DMS53 (cell line): ENCODE measurements around the gene LHX6.

Source experiments
- DNase-seq: peaks from one replicate; lab custom pipeline; 2025; lab: John Stamatoyannopoulos, UW

Gene LHX6

DNA sequence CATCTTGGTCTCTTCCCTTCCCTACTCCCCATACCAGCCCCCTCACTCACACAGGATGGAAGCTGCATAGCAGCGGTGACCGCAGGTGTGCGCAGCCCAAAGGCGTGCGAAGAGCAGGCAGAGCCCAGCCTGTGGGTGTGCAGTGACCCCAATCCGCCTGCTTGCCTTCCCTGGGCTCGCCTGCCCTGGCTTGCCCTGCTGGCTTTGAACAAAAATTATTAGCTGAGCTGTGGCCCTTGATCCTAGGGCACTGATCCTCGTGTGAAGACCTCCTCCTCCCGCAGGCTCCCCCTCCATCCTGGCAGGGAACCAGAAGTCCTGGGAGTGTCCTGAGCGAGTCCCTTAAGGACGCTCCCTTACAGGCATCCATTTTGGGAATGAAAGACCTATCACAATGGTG is 37.2 kb downstream of the LHX6 start:
- no peak for DNase-seq

DNA sequence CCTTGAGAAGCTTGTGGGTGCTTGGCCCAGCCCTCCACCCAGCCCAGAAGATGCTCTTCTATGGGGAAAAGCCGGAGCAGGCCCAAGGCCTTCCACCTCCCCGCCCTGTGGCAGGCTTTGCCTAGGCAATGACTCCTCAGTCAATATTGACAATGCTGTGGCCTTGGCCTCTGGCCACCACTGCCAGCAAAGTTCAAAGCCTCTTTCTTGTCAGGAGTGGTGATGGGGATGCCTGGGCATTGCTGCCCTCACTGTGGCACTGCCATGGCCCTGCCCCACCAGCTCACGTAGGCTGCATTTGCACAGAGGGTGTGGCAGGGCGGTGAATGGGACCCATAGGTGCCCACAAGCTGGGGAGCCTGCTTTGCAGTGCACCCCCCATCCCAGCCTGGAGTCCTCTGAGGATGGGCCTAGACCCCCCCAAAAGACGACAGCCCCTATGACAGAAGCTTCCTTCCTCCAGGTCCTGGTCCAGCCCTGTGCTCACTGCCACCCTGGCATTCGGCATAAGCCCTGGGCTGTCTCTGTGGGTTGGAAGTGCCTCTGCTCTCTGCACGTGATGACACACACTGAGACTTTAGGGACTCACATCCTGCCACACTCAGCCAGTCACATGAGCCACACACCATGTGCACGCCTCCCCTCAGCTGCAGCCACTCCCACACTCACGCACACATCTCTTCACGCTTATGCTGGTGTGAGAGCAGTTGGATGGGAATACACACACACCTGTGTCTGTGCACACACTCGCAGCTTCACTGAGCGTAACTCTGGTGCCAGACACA is 38.0 kb downstream of the LHX6 start:
- peak; percentile 64 for DNase-seq

DNA sequence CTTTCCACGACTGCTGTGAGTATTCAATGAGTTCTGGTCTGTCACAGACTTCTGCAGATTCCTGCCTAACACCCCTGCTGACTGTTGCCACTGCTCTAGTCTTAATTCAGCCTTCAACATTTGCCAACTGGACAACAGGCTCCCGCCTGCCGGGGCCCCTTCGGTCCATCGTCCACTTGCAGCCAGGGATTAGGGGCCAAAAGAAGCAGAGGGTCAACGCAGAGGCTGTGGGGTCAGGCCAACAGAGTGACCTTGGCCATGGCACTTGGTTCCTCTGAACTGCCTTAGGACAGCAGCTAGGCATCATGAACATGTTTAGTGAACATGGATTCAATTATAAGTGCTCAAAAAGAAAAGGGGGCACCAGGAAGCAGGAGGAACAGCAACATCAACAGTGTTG is 40.4 kb downstream of the LHX6 start:
- DNase-seq = no peak

DNA sequence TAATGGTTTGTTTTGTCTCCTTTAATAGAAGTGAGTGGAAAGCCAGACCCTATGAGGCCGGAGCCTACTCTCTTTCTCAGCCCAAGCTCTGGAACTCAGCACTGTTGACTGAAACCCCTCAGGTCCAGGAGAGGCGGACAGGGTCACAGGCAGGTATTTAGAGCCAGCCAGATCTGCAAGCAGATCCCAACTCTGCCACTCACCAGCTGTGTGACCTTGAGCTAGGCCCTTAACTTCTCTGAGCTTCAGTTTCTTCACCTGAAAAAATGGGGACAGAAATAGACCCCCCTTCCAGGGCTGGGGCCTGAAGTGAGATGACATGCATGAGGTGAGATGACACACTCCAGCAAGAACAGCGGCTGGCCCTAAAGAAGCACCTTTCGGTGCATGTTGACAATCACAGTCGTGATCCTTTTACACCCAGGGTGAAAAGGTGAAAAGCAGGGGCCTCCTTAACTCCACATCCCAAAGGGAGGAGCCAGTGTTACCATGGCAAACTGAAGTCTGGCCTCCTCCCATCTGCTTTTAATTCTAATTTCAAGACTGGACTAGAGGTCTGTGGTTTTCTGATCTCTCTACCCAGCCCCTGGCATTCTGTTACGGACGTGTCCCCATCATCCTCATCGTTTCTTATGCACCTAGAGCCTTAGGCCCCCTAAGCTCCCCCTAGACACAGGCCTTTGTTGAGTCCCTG is 41.8 kb downstream of the LHX6 start:
- no peak for DNase-seq

DNA sequence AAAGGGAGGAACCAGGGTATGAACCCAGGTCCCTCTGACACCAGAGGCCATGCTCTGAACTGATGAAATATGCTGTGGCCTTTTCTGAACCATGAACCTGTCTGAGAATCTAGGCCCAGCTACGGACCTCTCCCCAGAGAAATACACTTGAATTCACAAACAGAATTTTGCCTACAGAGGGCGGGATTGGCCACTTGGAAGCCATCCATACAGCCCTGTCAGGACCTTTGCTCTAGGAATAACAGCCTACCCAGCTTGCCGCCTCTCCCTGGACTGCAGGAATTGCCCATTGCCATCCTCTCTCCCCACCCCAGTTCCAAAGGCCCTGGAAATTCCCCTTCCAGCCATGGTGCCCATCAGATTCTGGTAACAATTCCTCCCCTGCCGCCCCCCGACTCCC is 42.5 kb downstream of the LHX6 start:
- DNase-seq = no peak

DNA sequence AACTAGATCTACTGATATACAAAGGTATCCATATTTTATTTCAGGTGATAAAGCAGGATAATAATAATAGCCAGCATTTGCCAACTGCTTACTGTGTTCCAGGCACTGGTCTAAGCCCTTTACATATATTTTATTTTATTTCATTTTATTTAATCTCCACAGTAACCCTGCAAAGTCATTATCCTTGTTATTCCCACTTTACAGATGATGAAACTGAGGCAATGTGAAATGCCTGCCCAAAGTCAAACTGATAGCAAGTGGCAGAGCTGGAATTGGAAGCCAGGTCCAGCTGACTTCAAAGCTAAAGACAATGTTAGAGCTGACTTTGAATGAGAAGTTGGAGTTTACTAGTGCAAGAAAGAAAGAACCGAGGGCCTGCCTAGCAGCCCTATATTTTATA is 44.2 kb downstream of the LHX6 start:
- no peak for DNase-seq

DNA sequence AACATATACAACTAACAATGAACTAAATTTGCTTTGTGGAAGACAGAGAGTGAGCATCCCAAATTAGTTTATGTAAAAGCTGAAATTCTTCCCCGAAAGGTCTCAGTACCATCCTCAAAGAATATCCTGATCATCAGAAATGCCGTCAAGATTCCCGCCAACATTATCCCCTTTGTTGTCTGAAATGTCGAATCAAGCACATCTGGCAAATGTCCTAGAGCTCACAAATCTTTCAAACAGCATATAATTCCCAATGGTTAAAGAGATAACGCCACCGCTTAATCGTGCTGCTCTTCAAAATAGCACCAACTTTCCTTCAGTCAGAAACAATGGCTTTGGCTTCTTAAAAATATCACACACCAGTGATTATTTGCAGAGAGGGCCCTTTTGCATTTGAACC is 45.3 kb downstream of the LHX6 start:
- no peak for DNase-seq

DNA sequence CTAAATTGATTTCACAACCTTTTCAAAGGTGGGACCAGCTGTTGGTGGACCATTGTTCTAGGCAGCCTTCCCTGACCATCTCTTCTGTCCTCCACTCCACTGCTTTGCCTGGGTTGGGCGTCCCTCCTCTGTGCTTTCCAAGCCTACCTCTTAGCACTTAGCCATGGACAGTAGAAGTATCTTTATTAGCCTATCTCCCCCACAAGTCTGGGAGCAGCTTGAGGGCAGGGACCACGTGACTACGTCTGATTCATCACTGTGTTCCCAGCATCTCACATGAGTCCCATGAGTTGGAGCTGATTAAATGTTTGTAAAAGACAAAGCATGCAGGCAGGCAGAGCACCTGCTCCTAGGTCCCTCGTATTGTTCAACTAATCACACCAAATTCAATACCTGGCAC is 48.1 kb downstream of the LHX6 start:
- DNase-seq = peak; percentile 83

DNA sequence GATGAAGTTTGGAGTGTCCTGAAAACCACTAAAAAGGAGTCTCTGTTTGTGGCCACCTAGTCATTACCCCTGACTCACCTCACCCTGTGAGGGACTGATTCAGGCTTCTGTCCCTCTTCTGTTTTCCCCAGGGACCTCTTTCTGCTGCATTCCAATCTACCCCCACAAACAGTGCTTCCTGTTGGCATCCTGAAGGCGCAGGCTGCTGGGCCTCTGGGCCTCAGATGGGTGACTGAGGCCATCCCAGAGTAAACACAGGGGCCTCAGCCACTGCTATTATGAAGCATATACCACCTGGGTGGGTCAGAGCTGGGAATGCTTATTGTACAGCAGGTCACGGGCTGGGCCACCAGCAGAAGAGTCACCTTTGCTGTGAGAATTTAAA is 49.1 kb downstream of the LHX6 start:
- DNase-seq = no peak

DNA sequence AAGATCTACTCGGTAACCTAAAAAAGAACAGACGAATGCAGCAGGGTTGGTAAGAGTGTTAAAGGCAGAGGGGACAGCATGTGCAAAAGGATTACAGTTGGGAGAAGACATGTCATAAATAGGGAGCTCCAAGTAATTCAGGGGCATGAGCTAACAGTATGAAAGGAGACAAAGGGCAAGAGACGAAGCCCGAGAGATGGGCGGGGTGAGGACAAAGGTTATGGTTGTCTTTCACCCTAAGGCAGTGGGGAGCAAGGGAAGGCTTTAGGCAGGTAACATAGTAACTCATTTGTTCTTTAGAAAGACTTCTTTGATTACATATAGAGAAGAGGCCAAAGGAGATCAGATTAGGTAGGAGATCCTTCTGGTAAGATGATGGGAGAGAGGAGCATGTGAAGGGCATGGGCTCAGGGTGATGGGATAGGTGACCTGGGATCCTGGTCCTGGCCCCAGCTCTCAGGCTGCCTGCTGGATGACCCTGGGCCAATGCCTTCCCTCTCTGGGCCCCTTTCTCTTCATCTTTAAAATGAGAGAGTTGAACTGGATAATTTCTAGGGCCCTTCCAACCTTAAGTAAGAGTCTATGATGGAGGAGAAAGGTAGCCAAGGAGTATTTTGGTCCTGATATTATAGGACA is 49.6 kb downstream of the LHX6 start:
- DNase-seq = no peak

DNA sequence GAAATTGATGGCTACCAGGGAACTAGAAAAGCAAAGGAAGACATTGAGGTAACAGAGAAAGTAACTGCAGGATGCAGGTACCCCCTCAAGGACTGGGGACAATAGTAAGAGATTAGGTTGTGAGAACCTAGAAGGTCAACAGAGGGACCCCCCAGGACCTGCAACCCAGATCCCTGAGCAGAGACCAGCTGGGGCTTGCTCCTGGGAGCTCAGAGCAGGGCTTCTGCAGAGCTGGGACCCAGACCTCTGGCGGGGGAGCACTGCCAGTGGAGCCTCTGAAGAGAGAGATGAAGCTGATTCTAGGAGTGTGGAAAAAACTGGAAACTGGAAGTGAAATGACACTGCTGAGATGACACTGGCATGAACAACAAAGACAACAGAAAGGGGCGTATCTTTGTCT is 51.8 kb downstream of the LHX6 start:
- no peak for DNase-seq

DNA sequence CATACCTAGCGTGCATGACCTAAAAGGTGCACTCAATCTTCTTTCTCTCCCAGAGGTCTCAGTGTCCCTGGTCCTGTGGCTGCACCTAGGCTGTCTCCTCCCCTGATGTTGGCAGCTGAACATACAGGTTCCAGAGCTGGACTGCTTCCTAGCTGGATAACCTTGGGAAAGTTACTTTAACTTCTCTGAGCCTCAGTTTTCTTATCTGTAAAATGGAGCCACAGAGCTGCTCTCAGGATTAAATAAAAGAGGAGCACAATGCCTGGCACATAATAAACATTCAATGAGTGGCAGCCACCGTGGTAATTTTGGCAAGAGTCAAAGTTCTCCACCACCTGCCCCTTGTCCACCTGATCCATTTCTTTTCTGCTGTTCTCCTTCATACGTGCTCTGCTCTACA is 55.1 kb downstream of the LHX6 start:
- DNase-seq = no peak

DNA sequence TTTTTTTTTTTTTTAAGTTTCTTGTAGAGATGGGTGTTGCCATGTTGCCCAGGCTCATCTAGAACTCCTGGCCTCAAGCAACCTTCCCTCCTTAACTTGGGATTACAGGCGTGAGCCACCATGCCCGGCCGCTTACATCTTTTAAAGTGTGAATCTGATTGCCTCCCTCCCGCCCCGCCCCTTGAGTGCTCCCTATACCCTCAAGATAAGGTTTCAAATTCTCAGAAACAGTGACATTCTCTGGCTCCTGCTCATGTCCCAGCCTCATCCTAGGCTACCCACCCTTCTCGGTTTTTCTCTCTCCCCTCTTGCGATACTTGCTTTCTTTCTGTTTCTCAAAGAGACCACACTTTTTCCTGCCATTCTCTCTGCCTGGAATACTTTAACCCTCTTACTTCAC is 56.6 kb downstream of the LHX6 start:
- no peak for DNase-seq

DNA sequence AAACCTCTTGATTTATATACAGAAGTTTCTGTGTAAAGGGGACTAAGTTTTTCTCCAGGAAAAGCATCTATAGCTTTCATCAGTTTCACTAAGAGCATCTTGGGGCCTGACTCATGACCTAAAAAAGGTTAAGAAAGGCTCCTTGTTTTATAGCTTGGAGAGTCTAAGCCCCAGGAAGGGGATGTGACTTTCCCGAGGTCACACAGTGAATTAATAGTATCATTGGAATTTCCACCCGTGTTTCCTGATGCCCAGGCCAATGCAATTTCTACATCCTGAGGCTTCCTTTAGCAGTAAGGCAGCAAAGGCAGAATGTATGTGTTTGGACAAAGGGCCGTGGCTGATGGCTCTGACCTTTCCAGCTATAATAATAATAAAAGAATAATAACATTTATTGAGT is 60.4 kb downstream of the LHX6 start:
- no peak for DNase-seq

DNA sequence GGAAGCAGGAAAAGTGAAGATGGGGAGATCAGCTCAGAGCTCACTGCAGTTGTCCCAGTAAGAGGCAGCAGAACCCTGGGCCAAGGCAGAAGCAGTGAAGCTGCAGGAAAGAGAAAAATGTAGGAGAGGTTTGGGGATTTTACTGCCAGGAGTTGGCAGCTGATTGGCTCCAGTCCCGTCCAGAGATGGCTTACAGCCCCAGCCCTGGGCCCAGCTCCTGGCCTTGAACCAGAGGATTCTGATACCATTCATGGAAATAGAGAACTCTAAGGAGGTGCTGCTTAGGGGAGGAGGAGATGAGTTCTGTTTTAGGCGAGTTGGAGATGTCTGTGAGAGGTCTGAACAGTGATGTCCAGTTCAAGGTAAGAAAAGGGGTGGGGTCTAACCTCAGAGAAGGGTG is 64.5 kb downstream of the LHX6 start:
- no peak for DNase-seq

DNA sequence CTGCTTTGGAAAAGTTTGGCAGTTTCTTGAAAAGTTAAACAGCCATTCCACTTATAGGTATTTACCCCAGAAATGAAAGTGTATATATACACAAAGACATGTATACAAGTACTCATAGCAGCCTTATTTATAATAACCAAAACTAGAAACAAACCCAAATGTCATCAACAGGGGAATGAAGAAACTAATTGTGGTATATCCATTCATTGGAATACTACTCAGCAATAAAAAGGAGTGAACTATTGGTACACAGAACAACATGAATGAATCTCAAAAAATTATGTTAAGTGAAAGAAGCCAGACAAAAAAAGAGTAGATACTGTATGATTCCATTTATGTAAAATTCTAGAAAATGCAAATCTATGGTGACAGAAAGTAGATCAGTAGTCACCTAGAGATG is 66.3 kb downstream of the LHX6 start:
- DNase-seq = no peak

DNA sequence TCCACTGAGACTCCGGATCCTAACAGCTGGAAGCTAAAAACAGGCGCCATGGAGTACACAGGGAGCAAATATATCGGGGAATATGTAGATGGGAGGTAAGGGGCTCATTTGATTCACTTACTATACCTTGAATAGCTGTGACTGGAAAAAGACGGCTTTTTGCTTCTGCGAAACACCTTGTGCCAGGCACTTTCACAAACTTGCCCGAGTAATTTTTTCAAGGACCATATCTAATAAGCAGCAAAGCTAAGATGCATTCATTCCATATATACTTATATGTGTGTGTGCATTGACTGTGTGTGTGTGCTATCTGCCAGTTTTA is 68.9 kb downstream of the LHX6 start:
- DNase-seq = no peak

DNA sequence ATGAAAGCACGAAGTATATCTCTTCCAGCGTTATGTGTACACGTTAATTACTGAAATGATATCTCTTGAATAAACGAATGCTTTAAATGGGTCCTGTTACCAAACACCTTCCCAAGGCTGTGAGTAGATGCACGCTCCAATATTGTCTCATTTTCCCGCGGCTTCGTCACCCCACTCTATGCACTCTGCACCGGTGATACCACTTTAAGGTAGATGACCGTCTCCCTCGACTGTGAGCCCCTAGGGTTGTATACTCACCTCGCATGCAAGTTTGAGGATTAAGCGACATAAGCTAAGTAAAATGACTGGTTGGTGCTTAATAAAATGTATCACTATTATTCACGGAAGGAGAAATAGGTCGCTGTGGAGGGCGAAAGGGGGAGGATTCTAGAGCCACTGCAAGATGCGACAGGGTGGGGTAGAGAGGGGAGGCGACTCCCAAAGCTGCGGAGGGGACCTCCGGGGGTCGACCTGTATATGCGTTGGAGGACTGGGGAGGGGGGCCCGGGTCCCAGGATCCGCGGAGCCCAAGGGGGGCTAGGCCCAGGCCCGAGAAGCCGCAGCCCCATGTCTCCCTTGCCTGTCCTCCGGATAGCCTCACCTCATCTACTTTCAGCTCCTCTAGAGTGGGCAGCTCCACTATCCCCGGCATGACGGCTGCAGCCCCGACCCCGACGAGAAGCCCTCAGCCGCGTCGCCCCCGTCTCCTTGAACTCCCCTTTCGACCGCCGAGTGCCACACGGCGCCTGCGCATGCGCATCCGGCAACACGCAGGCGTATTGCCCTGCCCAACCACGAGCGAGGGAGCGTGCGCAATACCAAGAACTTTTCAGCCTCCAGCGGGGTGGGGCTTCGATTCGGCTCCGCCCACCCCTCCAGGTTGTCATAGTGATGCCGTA is 69.5 kb downstream of the LHX6 start, which contains the start of the genes MORN5 and NDUFA8:
TSS of gene MORN5 (plus strand) at position 883 of the 899 bp plus-strand sequence. CDS start 65 bp downstream, outside the sequence.
TSS of gene NDUFA8 (minus strand) at position 754 of the 899 bp plus-strand sequence. CDS start at position 652, 102 bp downstream.
- peak; percentile 98 for DNase-seq

DNA sequence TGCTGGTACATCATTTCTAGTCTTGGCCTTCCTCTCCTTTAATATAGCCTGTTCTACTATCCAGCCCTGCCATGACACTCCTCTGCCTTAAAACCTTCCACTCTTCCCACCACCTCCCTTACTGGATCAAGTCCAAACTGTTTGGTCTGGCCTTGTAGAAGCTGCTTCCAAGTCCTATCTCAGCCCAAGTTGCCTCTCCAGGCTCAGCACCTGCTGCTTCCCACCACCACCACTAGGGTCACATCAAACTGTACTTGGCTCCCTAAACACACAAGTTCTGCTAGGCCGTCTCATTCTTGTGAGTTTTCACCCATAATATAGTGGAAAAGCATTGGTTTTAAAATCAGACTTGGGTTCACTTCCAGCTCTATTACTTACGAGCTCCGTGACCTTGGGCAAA is 70.6 kb downstream of the LHX6 start:
- peak; percentile 67 for DNase-seq

DNA sequence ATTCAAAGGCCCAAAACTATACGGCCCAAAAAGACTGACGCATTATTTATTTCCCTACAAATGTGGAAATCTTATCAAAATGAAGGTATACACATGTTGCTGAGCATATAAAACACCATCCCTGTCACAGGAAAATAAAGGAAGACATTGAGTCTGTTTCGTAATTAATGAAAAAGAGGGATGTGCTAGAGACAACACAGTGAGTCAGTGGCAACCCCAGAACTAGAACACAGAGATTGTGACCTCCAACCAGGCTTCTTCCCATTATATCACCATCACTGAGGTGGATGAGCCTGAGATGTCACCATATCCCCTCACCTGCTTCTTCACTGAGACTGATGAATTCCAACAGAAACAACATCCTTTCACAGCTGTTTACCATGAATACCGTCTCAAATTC is 73.0 kb downstream of the LHX6 start:
- no peak for DNase-seq
